Activated naive CD4-positive, alpha-beta T cell treated with anti-CD3 and anti-CD28 coated beads, Interleukin-2, amount 50 U/mL, for 72 hours (primary cell): ENCODE measurements around the gene TIFAB. TPM values are rescaled to one million over a fixed set of nuclear protein-coding genes. Genes with fewer than 3 reads are reported as not detected.

ENCODE experiments used
- ATAC-seq, 2 donors: fragments of 150-1000 bp; cut with Tn5 transposase; 2 replicates each; pipeline ENCODE4 v1.10.0; 2021; ENCODE audit warnings: mild to moderate bottlenecking in 2 of 2, moderate library complexity in 2 of 2
- DNase-seq, 2 donors: peaks; one replicate each; pipeline ENCODE4 v3.0.0; 2021 to 2022; ENCODE audit warnings: low spot score in 2 of 2
- H3K27ac Mint-ChIP-seq, 2 donors: one replicate each; pipeline ENCODE4 v1.8.0; 2022; ENCODE audit warnings: mild to moderate bottlenecking in 2 of 2, mixed read lengths in 2 of 2
- H3K36me3 Mint-ChIP-seq, 2 donors: one replicate each; pipeline ENCODE4 v1.8.0; 2022; ENCODE audit warnings: mixed read lengths in 2 of 2
- H3K9me3 Mint-ChIP-seq, 2 donors: one replicate each; pipeline ENCODE4 v1.8.0; 2022; ENCODE audit warnings: mixed read lengths in 2 of 2
- total RNA-seq, 2 donors: library from RNA; stranded (reverse); gene quantifications; one replicate each; pipeline ENCODE4 v1.2.3, GENCODE V29; 2022

The TIFAB gene
- total RNA-seq, 2 donors from 2014 or later = not detected

DNA sequence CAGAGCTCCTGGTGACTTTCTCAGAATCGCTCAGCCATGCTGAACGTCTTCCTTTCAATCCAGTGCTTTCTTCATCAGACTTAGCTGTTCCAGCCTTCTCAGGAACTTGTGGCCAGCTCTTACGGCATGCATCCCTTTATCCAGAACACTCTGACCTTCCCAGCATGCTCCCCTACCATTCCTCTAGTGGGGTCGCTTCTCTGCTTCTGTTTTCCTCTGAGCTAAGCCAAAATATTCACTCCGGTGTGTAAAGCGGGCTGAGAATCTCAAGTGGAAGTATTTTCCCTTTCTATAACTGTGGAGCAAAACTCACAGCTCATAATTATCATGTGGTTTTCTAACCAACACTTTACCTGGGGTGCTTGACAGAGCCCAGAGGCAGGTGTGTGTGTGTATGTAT lies 11.2 kb downstream of the TIFAB start:
- no peak for ATAC-seq
- DNase-seq = no peak
- Mint-ChIP-seq H3K27ac (no peak overlapping the region), H3K36me3 (no peaks in the 10 kb centered on the region), H3K9me3 (no peaks in the 10 kb centered on the region)

- Mint-ChIP-seq H3K9me3 (no peaks in the 10 kb centered on the region), H3K27ac (no peak overlapping the region), H3K36me3 (no peaks in the 10 kb centered on the region)
- DNase-seq (no peak), ATAC-seq (no peak)
Observed at GRCh38 chr5:135439231-135440205, 12.6 kb downstream of the TIFAB start.

GRCh38 chr5:135438636-135439221 lies 13.4 kb downstream of the TIFAB start:
- DNase-seq (no peak), ATAC-seq (no peak)
- no peak overlapping the region for H3K27ac Mint-ChIP-seq
- H3K36me3 Mint-ChIP-seq = no peaks in the 10 kb centered on the region
- no peaks in the 10 kb centered on the region for H3K9me3 Mint-ChIP-seq

- Mint-ChIP-seq H3K27ac (no peak overlapping the region), H3K36me3 (no peaks in the 10 kb centered on the region), H3K9me3 (no peaks in the 10 kb centered on the region)
- DNase-seq = peak in 1 of 2 donors; percentile 26
- no peak for ATAC-seq
Observed at GRCh38 chr5:135437796-135438560, 14.2 kb downstream of the TIFAB start.

DNA sequence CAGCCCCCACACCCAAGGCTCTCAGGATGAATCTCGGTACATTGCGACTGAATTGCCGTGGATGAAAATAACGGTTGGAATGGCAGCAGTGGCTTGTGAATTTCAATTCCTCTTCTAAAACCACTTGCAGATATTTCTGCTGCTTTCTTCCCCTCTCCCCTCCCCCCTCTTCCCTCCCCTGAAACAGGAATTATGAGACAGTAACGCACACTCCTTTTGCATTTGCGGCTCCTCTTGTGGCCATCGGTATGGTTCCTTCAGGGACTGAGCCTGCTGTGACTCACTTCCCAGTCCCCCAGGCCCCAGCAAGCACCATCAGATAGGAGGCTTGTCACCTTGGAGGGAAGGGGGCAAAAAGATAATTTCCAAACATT lies 14.7 kb downstream of the TIFAB start:
- H3K27ac Mint-ChIP-seq = no peak overlapping the region
- no peaks in the 10 kb centered on the region for H3K36me3 Mint-ChIP-seq
- ATAC-seq (no peak), DNase-seq (no peak)
- H3K9me3 Mint-ChIP-seq = no peaks in the 10 kb centered on the region

DNA sequence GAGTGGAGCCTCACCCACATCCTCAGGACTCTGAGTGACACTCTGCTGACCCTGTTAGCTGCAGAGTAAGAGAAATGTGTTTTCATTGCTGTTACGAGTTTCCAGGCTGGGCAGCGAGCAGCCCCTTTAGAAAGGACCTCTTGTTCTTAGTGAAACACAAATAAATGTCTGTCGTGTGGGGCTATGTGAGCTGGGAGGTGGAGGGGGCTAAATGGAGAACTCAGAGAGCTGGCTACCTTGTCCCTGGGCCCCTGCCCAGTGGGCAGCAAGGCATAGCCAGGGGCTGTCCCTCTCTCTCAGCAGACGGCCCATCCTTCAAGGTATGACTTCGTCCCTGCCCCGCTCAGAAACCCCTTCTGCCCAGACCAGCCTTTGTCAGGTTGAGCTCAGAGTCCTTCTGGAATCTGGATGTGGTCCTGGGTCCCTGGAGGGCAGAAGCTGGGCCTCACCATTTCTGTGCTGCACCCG lies 15.2 kb downstream of the TIFAB start:
- Mint-ChIP-seq H3K9me3 (no peaks in the 10 kb centered on the region), H3K27ac (no peak overlapping the region), H3K36me3 (no peaks in the 10 kb centered on the region)
- DNase-seq (no peak), ATAC-seq (no peak)

GRCh38 chr5:135435467-135436330 lies 16.5 kb downstream of the TIFAB start:
- DNase-seq = no peak
- ATAC-seq = no peak
- Mint-ChIP-seq H3K27ac (no peak overlapping the region), H3K36me3 (no peaks in the 10 kb centered on the region), H3K9me3 (no peaks in the 10 kb centered on the region)

- ATAC-seq (no peak), DNase-seq (peak in 1 of 2 donors; percentile 1)
- H3K36me3 Mint-ChIP-seq = no peaks in the 10 kb centered on the region
- H3K9me3 Mint-ChIP-seq = no peaks in the 10 kb centered on the region
- H3K27ac Mint-ChIP-seq = peak overlapping the region in 1 of 2 donors; percentile 68
Observed at GRCh38 chr5:135434591-135435466, 17.3 kb downstream of the TIFAB start.

DNA sequence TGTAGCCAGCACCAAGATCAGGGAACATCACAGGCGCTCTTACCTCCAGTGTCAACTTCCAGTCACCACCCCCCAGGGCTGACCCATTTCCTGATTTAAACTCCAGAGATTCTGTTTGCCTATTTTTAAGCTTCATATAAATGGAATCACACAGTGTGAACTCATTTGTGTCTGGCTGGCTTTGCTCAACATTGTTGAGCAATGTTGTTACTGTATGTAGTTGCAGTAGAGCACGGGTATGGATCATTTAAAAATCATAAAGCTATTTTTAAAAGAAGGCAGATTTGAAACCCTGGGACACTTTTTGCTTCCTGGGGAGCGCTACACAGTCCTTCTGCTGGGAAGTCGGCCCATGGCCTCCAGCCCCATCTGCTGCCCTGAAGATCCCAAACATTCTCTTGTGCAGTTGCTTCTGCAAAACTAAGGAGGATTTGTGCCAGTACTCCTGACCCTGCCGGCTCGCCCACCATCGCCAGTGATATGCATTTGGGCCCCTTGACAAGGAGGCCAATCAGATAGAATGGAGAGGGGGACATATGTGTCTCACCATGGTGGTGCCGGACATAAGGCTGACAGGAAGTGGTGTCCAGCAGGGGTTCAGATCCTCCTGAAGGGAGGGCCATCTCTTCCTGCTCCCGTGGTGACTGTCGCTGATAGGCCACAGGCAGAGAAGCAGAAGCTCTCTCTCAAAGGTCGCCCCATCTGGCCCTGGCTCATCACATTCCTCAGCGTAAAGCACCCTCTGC lies 18.3 kb downstream of the TIFAB start:
- H3K27ac Mint-ChIP-seq = no peak overlapping the region
- H3K9me3 Mint-ChIP-seq = no peaks in the 10 kb centered on the region
- DNase-seq (peak in 1 of 2 donors; percentile 1), ATAC-seq (no peak)
- no peaks in the 10 kb centered on the region for H3K36me3 Mint-ChIP-seq

- DNase-seq = peak in 1 of 2 donors; percentile 0
- Mint-ChIP-seq H3K9me3 (no peaks in the 10 kb centered on the region), H3K36me3 (no peaks in the 10 kb centered on the region), H3K27ac (peak overlapping the region in 1 of 2 donors; percentile 67)
- ATAC-seq = no peak
Observed at GRCh38 chr5:135432113-135432512, 20.0 kb downstream of the TIFAB start.

DNA sequence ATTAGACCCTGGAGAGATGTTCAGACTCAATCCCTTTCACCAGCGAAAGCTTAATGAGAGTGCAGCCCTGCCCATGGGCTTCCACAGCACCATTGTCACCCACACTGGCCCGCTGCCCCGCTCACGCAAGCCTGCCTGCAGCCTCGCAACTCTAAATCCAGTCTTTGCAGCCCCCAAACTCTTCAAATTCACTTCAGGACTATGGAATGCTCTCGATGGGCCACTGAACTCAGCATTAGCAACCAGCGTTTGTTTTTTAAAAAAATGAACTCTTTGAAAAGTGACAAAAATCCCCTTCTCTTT lies 22.1 kb downstream of the TIFAB start:
- H3K9me3 Mint-ChIP-seq = no peaks in the 10 kb centered on the region
- ATAC-seq (no peak), DNase-seq (no peak)
- no peak overlapping the region for H3K27ac Mint-ChIP-seq
- H3K36me3 Mint-ChIP-seq = no peaks in the 10 kb centered on the region

DNA sequence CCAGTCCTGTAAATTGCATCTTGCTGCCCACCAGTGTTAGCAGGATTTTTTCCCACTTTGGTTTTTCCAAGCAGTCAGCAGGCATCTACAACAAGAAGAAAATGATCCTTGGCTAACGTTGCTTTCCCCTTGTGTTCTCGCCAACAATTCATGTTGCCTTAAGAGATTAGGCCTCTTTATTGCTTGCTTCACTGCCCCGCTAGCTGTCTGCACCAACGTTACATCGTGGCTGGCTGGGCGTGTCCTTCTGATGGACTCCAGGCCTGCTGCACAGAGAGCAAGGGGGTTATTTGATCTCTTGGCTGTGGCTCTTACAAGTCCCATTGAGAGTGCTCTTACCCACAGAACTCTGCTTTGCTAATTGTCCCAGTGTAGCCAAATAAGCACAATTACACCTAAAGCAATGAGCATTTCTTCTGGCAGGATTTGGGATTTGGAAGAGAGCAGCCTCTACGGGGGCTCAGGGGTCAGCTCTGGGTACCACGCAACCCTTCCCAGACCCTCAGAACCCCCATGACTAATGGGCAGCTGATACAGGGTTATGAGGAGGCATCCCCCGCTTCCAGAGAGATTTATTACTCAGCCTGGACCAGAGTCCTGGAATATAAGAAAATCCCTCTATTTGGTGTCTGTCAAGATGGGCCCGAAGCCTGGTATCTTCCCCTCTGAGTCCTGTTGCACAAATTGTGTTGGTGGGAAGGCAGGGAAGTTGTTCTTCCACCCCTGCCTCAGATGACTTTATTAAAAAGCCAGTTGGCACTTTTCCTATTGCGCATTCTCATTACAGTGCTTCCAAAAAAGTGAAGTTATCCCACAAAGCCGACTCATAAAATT lies 22.6 kb downstream of the TIFAB start:
- DNase-seq (no peak), ATAC-seq (no peak)
- Mint-ChIP-seq H3K36me3 (no peaks in the 10 kb centered on the region), H3K27ac (no peak overlapping the region), H3K9me3 (no peaks in the 10 kb centered on the region)

DNA sequence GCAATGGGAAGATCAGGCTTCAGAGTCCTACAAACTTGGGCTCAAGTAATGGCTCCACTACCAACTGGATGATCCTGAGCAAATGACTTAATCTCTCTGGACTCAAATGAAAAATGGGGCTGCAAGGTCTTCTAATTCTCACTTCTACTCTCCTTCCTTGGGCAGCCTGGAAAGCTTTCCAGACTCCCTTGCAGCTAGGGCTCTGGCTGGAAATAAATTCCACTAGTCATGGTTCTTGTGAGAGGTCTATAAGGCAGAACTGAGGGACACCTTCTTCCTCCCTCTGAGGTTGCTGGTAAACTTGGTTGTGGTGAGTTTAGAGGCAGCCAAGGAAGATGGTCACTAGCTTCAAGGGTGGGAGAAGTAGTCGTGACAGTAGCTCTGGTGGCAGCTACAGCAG lies 23.6 kb downstream of the TIFAB start:
- no peak for ATAC-seq

More for the DNA sequence above, 23.6 kb downstream of the TIFAB start:
- H3K27ac Mint-ChIP-seq = no peak overlapping the region
- no peaks in the 10 kb centered on the region for H3K36me3 Mint-ChIP-seq
- DNase-seq = no peak
- no peaks in the 10 kb centered on the region for H3K9me3 Mint-ChIP-seq
